Choroid plexus epithelial cell (primary cell): ENCODE data around the gene FRMD4B.

Experiments used
- DNase-seq: peaks from one replicate; pipeline ENCODE4 v3.0.0-alpha.2; 2010; ENCODE audit warnings: low read depth
- H3K4me3 ChIP-seq: 2 replicates; pipeline ENCODE4 v1.5.1; 2011; ENCODE audit warnings: low read depth, mild to moderate bottlenecking, control low read depth, low read length, moderate library complexity
- TF ChIP-seq, protein P1 (sequence below): conservative IDR thresholded peaks from 2 replicates; pipeline ENCODE4 v1.5.1; 2011; ENCODE audit warnings: low read depth, mild to moderate bottlenecking, control low read depth, inconsistent platforms, low read length, moderate library complexity

FRMD4B gene

DNA sequence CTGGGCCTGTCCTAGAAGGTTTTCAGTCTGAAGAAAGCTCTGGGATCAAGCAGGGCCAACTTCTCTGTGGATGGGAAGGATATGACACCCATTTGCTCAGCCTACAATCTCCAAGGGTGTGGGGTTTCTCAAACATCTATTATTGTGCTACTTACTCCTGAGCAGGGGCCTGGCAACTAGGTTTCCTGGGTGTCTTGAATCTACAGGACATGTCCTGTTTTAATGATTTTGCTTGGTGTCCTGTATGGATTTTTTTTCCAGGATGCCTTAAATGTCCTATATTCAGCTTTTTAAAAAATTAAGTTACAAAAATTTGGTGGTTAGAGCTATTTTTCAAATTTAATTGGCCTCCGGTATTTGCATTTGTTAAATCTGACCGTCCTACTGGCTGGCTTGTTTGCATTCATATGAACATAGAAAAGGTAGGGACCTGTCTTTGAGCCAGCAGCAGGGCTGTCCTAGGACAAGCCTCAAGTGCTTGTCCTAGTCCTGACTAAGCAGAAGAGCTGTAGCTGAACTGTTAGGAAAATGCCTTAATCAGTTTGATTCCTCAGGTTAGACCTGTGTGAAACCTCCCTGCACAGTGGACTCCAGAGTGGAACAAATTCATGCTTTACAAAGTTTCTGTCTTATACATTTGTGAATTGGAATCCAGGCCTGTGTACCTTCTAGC lies 223.4 kb downstream of the FRMD4B start:
- no peak overlapping the region for H3K4me3 ChIP-seq
- no peak for DNase-seq
- TF ChIP-seq, protein P1, sequence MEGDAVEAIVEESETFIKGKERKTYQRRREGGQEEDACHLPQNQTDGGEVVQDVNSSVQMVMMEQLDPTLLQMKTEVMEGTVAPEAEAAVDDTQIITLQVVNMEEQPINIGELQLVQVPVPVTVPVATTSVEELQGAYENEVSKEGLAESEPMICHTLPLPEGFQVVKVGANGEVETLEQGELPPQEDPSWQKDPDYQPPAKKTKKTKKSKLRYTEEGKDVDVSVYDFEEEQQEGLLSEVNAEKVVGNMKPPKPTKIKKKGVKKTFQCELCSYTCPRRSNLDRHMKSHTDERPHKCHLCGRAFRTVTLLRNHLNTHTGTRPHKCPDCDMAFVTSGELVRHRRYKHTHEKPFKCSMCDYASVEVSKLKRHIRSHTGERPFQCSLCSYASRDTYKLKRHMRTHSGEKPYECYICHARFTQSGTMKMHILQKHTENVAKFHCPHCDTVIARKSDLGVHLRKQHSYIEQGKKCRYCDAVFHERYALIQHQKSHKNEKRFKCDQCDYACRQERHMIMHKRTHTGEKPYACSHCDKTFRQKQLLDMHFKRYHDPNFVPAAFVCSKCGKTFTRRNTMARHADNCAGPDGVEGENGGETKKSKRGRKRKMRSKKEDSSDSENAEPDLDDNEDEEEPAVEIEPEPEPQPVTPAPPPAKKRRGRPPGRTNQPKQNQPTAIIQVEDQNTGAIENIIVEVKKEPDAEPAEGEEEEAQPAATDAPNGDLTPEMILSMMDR = no peak

DNA sequence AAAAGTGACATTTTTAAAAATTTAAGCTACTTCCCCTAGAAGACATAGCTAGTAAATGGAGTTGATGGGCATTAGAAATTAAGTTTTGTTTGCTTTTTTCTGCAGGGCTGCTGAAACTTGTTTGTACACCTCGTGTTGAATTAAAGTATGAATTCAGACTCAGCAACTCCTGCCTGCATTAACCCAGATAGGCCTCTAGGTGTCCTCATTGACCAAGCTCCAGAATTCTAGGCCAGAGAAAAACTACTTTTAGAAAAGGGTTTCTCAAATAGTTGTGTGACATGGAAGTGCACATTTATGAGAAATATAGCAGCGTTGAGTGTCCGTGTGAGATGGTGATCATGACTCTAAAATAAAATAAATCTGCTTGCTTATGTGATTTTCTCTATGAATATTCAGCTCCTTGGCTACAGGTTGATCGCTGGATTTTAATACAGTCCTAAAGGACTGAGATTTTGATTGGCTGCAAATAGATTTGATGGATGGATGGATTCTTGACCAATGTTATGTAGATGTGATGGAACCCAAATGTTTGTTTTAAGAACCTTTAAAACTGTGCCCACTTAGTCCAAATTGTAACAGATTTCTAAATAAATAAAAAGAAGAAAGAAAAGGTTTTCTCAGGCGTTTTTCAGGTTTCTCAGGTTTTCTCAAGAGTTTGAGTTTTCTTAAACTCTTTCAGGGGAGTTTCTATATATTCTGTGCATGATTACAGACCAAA lies 224.1 kb downstream of the FRMD4B start:
- no peak overlapping the region for H3K4me3 ChIP-seq
- peak; percentile 76 for DNase-seq
- TF ChIP-seq, protein P1 = peak; percentile 95

DNA sequence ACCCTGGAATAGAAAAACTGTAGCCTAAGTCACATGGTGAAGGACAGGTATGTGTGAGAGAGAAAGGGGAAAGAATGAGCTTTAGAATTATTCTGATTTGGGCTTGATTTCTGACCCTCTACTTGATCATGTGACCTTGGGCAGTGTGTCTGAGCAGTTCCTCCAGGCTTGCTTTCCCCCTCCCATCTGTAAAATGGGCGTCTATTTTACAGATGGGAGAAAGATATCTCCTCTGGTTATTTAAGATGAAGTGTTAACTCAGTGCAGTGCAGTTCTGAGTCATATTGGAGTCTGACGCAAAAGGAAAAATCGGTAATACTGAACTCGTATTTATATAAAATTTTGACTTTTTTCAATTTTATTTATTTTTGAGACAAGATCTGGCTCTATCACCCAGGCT lies 225.4 kb downstream of the FRMD4B start:
- TF ChIP-seq, protein P1 = no peak
- H3K4me3 ChIP-seq = no peak overlapping the region
- no peak for DNase-seq

DNA sequence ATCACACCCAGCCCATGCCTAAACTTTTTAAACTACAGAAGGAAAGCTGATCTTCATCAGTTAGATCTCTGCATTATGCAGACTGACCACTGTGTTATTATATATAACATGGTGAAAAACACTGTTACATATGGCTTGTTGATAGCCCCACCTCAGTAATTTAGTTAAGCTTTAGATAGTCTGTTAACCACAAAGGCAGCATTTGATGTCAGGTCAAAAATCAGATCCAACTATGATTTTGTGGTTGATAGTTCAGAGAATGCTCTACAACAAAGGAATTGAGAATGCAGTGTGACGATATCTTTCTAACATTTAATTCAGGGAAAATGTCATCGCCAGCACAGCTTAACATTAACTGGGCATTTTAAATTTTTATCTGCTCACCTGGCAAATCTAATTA lies 225.8 kb downstream of the FRMD4B start:
- no peak overlapping the region for H3K4me3 ChIP-seq
- TF ChIP-seq, protein P1 = no peak
- DNase-seq = no peak

DNA sequence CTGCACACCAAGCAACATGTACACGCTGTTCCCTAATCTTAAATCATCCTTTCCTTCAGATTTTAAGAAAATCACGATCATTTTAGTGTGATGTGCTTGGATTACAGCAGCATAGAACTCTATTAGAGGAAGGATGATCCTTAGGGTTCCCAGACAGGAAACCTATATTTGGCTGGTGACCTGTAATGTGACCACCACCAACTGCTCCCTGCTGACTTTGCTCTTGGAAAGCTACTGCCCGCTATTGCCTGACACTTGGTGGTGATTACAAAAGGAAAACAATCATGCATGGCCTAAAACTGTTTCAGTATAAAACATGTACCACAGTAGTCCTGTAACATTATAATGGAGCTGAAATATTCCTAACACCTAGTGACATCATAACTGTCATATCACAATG lies 236.3 kb downstream of the FRMD4B start:
- no peak overlapping the region for H3K4me3 ChIP-seq
- peak; percentile 5 for DNase-seq
- TF ChIP-seq, protein P1 = no peak

DNA sequence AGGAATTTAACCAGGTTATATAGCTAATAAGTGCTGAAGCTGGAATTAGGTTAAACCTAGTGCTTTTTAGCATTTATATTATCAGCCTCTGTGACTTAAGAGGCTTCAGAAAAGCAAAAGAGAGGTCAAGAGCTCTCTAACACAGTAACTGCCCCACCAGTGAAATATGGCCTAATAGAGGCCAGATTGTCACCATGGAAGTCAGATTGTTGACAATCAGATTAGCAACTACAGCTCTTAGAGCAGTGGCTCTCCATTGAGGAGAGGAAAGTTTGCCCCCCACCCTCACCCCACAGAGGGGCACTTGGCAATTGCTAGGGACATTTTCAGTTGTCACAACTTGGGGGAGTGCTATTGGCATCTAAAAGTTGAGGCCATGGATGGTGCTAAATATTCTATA lies 240.2 kb downstream of the FRMD4B start:
- DNase-seq = no peak
- H3K4me3 ChIP-seq = no peak overlapping the region
- TF ChIP-seq, protein P1 = no peak

DNA sequence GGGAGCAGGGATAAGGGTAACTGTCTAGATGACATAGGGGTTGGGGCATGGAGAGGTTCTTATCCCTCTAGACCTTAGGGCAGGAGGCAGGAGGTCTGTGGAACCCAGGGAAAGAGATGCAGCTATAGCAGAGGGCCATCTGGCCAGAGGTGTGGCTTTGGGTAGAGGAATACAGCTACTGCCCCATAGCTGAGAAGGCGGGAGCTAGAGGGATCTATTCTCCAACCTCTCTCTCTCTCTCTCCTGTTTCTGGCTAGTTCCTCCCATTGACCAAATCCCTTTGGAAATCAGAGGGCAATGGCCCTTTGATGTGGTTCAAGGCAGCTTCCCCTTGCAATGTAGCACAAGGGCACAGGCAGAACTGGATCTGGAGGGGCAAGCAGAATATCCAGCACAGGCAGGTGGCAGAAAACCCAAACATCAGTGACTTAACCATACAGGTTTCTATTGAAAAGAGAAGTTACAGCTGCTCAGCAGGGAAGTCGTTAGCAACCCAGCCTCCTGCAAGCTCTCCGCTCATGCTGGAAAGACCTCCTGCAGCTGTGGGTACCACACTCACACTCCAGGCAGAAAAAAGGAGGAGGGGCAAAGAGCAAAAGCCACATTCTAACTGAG lies 241.2 kb downstream of the FRMD4B start:
- DNase-seq = peak; percentile 71
- H3K4me3 ChIP-seq = no peak overlapping the region
- TF ChIP-seq, protein P1 = no peak
